ENCODE measurements around the gene BABAM2. TPM values are rescaled to one million over a fixed set of nuclear protein-coding genes. Genes with fewer than 3 reads are reported as not detected.
"Not testable (repeated sequence)": the region's sequence is repeated elsewhere in the genome, so short reads cannot be mapped to it uniquely, and the experiment has no call there.

The BABAM2 gene
- total RNA-seq, 1 donor from 2014 or later, result 38.4 TPM

DNA sequence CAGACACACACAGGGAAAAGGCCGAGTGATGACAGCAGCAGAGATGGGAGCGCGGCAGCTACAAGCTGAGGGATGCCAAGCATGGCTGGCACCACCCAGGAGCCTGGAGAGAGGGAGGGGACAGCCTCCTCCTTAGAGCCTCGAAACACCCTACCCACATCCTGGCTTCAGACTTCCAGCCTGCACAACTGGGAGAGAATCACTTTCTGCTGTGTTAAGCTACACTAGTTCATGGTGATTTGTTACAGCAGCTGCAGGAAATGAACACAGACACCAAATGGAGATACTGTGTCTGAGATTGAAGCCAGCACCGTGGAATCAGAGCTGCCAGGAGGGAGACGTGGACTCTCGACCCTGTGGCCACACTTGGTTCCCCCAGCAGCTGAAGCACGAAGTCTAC lies 474.6 kb downstream of the BABAM2 start:
- no peak for DNase-seq (ENCODE audit: extremely low read depth, low read depth, low spot score)

DNA sequence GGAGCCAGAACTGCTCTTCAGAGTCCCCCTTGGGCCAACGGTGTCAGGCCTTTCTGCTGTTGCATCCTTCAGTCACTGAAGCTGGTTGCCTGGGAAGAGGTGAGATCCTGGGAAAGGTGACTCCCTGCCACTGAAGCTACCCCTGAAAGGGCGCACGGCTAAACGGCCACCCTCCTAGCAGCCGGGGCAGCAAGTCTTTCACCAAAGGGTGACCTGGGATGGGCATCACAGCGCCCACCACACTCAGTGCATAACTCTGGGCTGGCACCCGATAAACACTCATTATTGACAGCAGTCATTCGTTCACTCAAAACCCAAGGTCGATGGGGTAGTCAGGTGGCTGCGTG lies 475.6 kb downstream of the BABAM2 start:
- no peak for DNase-seq (ENCODE audit: extremely low read depth, low read depth, low spot score)

DNA sequence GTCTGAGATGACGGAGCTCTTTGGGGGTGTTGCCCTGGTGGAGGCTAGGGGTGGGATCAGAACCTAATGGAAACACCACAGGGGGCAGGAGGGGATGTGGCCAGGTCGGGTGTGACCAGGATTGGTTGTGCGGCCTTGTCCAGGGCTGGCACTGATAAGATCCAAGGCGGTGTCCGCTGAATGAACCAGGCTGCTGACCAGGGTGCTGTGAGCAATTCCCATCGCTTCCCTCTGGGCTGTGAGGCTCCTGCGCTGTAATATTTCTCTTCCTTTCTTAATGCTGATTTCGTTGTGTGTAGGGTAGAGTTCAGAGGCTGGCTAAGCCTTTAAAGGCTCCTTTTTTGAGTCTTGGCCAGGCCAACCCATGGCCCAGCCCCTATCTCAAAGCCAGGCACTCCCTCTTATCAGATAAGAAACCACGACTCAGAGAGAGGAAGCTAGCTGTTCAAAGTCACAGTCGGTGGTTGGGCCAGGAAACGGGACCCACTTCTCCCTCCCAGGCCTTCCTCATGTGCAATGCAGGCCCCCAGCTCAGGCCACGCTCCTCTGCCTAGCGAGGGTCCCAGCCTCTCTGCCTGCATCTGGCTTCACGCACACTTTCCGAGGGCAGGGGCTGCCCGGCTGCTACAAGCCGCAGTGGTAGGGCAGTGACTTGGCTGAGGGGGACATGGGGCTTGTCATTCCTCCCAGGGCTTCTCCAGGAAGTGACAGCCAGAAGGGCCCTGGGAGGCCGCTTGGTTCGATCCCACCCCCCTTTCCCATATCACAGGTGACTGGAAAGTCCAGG lies 476.2 kb downstream of the BABAM2 start:
- DNase-seq (ENCODE audit: extremely low read depth, low read depth, low spot score), result no peak

DNA sequence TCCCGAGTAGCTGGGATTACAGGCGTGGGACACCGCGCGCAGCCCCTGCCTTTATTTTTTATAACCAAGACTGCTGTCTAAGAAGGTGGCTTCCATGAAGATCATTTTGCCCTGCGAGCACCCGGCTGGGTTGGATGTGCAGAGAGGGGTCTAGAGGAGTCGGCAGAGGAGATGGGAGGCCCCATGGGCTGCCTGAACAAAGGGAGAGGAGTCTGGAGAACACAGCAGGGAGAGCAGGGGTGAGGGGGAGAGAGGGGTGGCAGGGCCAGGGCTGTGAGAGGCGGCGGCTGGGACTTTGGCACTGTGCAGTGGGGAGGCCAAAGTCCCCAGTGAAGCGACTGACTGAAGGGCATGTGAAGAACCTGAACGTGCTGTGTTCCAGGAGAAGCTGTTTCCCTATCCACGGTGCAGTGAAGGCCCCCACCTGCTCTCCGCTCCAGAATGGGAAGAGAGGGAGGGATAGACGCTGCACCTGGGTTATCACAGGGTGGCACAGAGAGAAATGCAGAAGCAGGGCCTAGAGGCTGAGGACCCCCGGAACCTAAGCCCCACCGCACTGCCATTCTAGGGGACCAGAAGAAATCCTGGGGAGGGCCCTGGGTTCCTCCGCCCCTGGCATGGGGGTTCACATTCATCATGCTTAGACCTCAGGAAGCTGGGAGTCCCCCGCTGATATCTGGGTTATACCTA lies 477.3 kb downstream of the BABAM2 start:
- DNase-seq (ENCODE audit: extremely low read depth, low read depth, low spot score), result no peak

DNA sequence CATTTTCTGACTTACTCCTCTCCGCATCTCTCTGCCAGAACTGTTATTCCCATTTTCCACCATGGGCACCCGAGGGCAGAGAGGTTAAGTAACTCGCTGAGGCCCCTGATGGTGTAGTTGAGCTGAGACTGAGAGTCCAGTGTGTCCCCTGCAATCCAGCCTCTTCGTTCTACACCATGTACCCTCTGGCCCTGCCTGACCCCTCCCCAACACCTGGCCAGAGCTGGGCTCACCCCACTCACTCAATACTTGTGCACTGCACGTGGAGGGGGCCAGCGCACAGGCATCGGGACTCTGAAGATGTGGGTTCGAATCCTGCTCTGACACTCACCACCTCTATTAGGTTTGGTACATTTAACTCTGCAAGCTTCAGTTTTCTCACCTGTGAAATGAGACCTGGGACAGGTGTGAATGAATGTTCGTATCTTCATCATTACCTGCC lies 477.8 kb downstream of the BABAM2 start:
- no peak for DNase-seq (ENCODE audit: extremely low read depth, low read depth, low spot score)

DNA sequence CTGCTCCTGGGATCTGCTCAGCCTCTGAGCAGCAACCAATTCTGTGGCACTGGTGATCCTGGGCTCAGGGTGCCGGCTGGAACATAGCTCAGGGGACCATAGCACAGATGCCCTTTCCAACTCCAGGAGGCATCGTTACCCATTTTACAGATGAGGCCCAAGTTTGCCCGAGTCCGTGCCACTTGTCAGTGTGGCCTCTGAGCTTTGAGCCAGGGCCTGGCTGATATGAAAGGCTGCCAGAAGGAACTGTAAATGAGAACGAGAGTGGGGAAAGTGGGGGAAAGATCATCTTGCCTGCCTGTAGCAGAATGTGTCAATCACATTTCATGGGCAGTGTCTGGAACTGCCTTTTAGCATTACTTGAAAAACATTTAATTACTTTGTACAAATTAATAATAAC lies 478.8 kb downstream of the BABAM2 start:
- no peak for DNase-seq (ENCODE audit: extremely low read depth, low read depth, low spot score)

DNA sequence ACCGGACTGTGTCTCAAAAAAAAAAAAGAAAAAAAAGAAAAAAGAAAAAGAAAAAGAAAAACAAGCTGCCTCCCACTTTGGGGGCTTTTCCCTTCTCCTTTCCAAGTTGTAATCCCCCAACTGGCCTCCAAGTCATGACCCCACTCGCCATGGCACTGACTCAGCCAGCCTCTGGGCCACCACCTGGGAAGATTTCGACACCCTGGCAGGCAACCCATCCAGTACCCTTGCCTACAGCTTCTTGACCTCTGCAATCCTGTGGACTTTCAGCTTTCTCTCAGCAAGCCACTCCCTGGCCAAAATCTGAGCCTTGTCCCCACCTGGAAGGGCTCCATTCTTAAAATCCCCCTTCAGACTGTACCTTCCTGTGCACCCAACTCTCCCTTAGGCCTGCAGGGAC lies 479.8 kb downstream of the BABAM2 start:
- no peak for DNase-seq (ENCODE audit: extremely low read depth, low read depth, low spot score)

DNA sequence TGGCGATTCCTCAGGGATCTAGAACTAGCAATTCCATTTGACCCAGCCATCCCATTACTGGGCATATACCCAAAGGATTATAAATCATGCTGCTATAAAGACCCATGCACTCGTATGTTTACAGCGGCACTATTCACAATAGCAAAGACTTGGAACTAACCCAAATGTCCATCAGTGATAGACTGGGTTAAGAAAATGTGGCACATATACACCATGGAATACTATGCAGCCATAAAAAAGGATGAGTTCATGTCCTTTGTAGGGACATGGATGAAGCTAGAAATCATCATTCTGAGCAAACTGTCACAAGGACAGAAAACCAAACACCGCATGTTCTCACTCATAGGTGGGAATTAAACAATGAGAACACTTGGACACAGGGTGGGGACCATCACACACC lies 481.2 kb downstream of the BABAM2 start:
- not testable (repeated sequence) for DNase-seq (ENCODE audit: extremely low read depth, low read depth, low spot score)

DNA sequence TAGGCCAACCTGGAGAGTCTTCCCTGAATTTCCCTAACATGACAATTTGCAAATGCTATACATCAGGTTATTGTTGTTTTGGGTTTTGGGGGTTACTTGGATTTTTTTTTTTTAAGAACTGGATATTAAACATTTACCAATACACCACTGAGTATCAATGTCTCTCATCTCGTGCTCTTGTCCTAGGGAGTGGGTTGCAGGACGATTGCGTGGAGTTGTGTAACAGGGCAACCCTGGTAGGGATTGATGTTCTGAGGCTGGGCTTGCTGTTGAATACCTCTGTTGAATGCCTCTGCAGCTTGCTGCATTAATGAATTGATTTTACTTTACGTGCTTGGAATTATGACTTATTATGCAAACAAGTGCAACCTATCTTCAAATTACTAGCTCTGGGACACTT lies 483.3 kb downstream of the BABAM2 start:
- no peak for DNase-seq (ENCODE audit: extremely low read depth, low read depth, low spot score)

DNA sequence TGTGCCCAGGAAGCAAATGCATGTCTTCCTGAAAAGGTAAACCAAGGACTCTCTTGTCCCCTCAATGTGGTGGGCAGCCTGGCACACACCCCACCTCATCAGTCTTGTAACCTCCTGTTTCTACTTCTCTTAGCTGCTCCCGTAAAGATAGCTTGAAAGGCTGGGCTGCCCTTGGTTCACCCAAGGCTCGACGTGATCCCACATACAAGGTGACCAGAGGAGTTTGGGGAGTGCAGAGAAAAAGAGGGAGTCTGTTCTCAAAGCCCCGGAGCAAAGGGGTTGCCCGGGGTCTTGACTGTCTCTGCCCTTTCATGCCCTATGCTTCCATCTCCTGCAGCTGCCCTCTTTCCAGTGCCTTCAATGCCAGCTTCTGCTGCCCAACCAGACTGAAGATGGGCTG lies 483.8 kb downstream of the BABAM2 start:
- DNase-seq (ENCODE audit: extremely low read depth, low read depth, low spot score), result no peak

DNA sequence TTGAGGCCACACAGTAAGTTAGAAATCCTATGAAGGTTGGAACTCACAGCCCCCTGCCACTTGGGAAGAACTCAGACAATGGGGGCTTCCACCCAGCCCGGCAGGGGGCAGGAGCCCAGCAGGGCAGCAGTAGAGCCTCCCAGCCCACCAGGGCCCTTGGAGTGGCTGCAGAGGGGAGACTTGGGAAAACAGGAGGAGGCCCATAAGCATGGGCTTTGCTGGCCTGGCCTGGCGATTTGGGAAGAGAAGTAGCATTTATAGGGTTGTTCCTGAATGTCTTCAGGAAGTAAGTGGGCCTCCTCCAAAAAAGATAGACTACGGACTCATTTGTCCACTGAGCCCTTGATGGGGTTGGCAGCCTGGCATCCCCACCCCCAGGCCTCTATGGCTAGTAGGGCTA lies 484.7 kb downstream of the BABAM2 start:
- DNase-seq (ENCODE audit: extremely low read depth, low read depth, low spot score), result no peak

DNA sequence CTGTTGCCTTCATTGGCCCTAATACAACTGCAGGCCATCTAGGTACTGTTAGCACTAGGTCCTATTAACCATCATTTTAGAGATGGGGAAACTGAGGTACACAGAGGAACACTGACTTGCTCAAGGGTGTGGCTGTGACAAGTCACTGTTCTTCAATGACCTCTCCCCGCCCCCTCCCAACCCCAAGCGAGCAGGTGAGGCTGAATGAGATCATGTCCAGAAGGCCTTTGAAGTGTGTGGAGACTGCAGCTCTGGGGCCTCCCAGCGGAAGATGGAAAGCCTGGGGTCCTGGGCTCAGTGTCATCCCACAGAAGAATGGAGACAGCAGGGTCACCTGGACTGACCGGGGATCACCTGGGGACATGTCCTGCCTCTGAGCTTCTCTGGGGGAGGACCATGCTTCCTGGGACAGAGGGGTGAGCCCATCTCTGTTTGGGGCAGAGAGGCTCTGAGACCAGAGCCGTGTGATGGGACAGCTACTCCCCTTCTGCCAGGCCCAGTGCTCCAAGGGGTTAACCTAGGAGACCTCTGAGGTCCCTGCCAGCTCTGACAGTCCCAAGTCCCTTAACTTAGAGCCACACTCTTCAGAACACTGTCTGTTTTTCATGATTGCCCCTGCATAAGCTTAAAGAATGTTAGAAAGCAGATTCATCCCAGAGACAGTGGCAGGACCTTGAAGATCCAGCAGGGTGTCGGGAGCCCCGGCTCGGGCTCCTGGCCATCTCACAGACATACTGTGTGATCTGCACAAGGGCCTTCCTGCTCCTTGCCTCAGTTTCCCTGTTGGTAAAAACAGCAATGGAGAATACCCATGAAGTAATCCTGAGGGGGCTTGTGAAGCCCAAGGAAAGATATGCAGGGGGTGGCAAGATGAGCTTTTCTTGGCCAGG lies 485.5 kb downstream of the BABAM2 start:
- no peak for DNase-seq (ENCODE audit: extremely low read depth, low read depth, low spot score)

DNA sequence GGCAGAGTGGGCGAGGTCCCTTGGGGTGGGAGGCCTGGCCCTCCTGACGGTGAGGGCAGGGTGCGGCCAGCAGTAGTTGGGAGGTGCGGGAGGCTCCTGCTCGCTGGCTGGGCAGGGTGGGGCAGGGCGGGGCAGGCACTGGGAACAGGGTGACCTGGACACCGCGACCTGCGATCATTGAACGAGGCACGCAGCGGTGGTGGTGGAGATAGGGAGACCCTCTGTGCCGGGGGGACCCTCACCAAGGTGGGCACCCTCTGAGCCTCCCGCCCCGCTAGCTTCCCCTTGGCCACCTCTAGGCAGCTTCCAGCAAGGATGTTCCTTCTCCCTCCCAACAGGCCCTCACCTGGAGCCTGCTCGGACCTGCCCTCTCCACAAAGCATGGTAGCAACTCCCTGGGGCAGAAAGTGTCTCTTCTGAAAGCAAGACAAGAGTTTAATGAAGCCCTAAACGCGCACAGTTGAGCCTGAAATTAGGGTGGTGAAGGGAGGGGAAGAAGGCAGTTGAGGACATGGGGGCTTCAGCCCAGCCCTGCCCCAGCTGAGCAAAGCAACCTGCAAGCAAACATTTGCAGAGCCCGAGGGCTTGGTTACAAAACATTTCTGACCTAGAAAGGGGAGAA lies 486.8 kb downstream of the BABAM2 start:
- DNase-seq (ENCODE audit: extremely low read depth, low read depth, low spot score), result no peak

DNA sequence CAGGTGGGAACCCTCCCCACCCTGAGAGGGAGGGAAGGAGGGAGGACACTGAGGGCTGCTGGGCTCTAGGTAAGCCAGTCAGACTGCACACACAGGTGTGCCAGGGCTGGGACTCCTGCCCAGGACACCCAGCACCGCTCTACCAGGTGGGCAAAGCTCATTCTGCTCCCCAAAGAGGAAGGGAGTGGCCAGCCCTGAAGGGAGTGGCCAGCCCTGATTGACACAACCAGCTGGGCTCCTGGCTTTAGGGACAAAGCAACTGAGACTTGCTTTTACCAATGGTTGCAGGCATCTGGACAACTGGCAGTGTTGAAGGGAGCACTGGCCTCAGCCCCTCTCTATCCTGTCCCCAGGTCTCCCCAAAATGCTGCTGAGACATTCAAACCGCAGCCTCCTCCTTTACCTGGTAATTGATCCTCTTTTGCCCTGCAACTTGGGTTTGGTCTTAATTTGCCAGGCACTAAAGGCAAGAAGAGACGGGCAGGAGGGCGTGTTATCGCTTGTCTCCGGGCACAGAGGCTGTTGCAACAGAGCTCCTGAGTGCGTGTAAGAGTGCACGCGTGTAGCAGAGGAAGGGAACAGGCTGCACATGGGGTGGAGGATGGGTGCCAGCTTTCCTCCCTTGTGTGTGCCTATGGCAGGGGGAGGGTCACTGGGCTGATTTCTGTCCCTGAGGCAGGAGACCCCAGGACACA lies 487.6 kb downstream of the BABAM2 start:
- DNase-seq (ENCODE audit: extremely low read depth, low read depth, low spot score), result no peak

DNA sequence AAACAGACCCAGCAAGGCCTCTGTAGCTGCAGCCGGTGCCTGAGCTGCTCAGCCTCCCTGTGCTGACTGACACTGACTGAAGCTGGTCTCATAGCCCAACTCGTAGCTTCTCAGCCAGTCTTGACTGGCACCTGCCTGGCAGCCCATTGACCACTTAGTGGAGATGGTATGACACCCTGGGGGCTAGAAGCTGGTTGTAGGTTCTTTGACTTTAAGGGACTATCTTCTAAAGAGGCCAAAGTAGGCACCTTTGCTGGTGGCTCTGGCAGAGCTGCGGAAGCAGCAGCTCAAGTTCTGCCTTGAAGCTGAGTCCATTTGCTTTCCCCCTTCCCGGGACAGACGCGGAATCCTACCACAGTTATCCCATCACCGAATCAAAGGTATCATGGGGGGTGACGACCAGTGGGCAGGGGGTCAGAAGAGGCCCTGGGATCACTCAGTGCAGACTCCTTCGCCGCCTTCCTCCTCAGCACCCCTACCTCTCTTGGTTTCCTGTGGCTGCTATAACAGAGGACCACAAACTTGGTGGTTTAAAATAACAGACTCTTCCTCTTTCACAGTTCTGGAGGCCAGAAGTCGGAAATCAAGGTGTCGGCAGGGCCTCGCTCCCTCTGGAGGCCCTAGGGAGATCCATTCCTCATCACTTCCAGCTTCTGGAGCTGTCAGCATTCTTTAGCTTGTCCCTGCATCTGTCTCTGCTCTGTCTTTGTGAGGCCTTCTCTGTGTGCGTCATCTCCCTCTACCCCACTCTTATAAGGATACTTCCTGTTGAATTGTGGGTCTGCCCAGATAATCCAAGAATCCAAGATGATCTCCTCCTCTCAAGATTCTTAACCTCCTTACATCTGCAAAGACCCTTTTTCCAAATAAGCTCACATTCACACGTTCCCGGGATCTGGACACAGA lies 488.4 kb downstream of the BABAM2 start:
- no peak for DNase-seq (ENCODE audit: extremely low read depth, low read depth, low spot score)

DNA sequence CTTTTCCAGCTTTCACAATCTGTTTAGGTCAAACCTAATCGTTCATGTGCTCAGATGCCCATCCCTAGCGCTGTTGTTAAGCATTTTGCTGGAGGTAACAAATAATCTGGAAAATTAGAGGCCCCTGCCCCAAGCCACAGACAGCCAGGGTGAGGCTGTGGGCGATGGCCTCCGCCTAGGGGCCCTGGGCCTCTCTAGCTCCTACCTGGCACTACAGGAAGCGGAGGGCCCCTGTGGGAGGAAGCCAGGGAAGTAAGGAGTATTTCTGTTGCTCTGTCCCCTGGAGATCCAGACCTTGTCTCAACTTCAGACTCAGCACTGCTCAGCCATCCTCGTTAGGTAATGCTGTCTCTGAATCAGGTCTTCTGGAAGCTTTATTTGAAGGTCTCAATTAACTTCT lies 489.7 kb downstream of the BABAM2 start:
- DNase-seq (ENCODE audit: extremely low read depth, low read depth, low spot score), result no peak

DNA sequence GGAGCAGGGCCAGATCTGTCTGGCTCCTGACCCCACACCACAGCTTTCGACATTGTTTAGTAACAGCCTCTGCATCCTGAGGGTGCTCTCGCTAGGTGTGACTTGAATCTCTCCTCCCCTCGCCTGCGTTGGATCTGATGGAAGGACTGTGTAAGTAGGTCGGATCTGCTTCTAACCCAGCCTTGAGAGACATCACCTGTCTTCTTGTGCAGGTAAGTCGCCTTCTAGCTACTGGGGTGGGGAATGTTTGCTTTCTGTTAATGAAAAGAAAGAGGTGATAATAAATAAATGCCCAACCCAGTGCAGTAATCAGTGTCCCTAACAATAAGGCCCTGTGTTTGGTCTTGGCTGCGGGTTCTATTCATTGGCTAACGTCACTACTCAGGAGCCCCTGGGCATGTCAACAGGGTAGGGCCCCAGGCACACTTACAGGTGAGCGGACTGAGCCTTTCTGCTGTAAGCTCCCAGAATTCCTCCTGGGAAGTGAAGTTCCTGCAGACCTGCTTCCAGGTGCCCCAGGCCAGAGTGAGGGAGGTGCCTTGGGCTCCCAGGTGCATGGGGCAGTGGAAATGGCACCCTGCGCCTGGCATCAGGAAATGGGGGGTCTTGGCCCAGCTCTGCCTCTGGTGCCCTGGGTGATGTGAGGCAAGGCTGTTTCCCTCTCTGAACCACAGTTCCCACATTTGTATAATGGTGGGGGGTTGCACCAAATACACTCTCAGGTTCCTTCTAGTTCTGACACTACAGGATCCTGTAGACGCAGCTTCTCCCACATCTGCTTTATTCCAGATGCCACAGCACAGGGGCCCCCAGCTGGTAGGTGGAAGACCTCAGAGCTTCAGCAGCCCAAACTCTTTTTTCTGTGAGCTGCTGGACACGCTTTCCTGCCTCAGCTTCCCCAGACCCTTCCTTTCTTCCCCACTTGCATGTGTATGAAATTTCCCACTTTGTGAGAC lies 491.0 kb downstream of the BABAM2 start:
- DNase-seq (ENCODE audit: extremely low read depth, low read depth, low spot score), result no peak

DNA sequence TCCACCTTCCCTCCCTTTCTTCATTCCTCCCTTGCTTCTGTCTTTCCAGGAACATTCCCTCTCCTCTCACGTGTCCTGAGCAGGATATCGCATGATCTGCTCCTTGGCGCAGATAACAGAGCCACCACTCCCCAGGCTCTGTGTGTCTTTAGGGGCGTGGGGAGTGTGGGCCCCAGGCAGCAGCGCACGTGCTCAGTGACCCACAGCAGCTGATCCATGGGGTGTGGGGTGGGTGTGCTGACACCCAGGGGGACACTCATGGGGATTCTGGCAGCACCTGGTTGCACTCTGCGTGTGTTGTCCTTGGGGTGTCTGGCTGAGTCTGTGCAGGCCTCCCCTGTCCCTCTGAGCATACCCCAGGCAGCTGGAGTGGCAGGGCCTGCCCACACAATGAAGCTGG lies 492.2 kb downstream of the BABAM2 start:
- DNase-seq (ENCODE audit: extremely low read depth, low read depth, low spot score), result no peak

All from glomerular endothelial cell (primary cell).